HG02970 (cell line): Measurements from ENCODE around the gene CYB5D1.

ENCODE experiments used
- ATAC-seq: cut with Tn5 transposase; IDR thresholded peaks from one replicate; pipeline ENCODE4 v1.9.1; 2021; ENCODE audit warnings: mild to moderate bottlenecking, moderate library complexity, moderate number of reproducible peaks; ENCODE audit not compliant: unreplicated experiment, low FRiP score

CYB5D1 gene

GRCh38 chr17:7844292-7845154 lies 13.3 kb upstream of the CYB5D1 start:
- peak; percentile 36 for ATAC-seq

- ATAC-seq, result no peak
These were observed 12.3 kb upstream of the CYB5D1 start for GRCh38 chr17:7845359-7846062.

- ATAC-seq, result no peak
These were observed 11.6 kb upstream of the CYB5D1 start for GRCh38 chr17:7846063-7846735.

GRCh38 chr17:7846765-7847661 lies 10.8 kb upstream of the CYB5D1 start:
- no peak for ATAC-seq

- no peak for ATAC-seq
These were observed 9.6 kb upstream of the CYB5D1 start for GRCh38 chr17:7848131-7848579.

GRCh38 chr17:7848739-7849129 lies 9.1 kb upstream of the CYB5D1 start:
- ATAC-seq, result no peak

GRCh38 chr17:7849130-7849750 lies 8.6 kb upstream of the CYB5D1 start:
- no peak for ATAC-seq

GRCh38 chr17:7849751-7850504 lies 7.9 kb upstream of the CYB5D1 start:
- ATAC-seq, result no peak

GRCh38 chr17:7850701-7851437 lies 6.9 kb upstream of the CYB5D1 start:
- no peak for ATAC-seq

GRCh38 chr17:7851438-7852261 lies 6.2 kb upstream of the CYB5D1 start:
- ATAC-seq, result peak; percentile 58

- no peak for ATAC-seq
These were observed 5.5 kb upstream of the CYB5D1 start for GRCh38 chr17:7852262-7852670.

GRCh38 chr17:7852919-7853690 lies 4.7 kb upstream of the CYB5D1 start:
- ATAC-seq, result no peak

GRCh38 chr17:7853691-7854038 lies 4.1 kb upstream of the CYB5D1 start:
- no peak for ATAC-seq

- ATAC-seq, result no peak
These were observed 3.6 kb upstream of the CYB5D1 start for GRCh38 chr17:7854078-7854777.

GRCh38 chr17:7854851-7855659 lies 2.7 kb upstream of the CYB5D1 start, which contains the start of gene TMEM88:
TMEM88 (plus strand) TSS chr17:7855066; CDS start chr17:7855075, 9 bp downstream.
- ATAC-seq, result no peak
